K562 (cell line): ENCODE measurements around the gene NMNAT1. TPM values are rescaled to one million over a fixed set of nuclear protein-coding genes. Genes with fewer than 3 reads are reported as not detected.

ENCODE experiments used
- ATAC-seq: fragments of 200-7000 bp; cut with Tn5 transposase; 3 replicates; pipeline ENCODE4 v1.9.1; 2020; ENCODE audit warnings: moderate library complexity
- BruUV-seq: library from RNA; stranded (reverse); fragments of 400-500 nt; replicated peaks from 2 replicates; lab custom pipeline; 2021; lab: Mats Ljungman, UMichigan
- CTCF ChIA-PET: fragments of 300-600 bp; formaldehyde crosslinking; extraction: SDS; loops from one replicate; lab custom pipeline; 2021; ENCODE audit warnings: low intra/inter-chr PET ratio; lab: Yijun Ruan, JAX
- POLR2A ChIA-PET: fragments of 300-600, 350-650 bp; sonication (Branson Sonifier 250); formaldehyde crosslinking; extraction: SDS; loops from one replicate; lab custom pipeline; 2021; ENCODE audit warnings: antibody characterized with exemption, inconsistent platforms; lab: Yijun Ruan, JAX
- DNase-seq, 4 experiments: peaks; one replicate each; pipeline versions ENCODE4 v3.0.0 to v3.0.0-alpha.2; 2011 to 2018; ENCODE audit warnings: low spot score in 3 of 4, mixed read lengths in 3 of 4; ENCODE audit errors: extremely low read depth in 1 of 4
- FAIRE-seq: peaks from 2 replicates; lab custom pipeline; 2011; peaks lifted over from hg19 to GRCh38; lab: Jason Lieb, UNC
- H2AFZ ChIP-seq: 2 replicates; pipeline ENCODE4 v1.6.0; 2011; ENCODE audit warnings: low read depth, low read length, control low read depth, inconsistent platforms
- H3K27ac ChIP-seq: fragments of 200-600 bp; 3 replicates; pipeline ENCODE4 v1.8.0; 2011; ENCODE audit warnings: low read depth, mild to moderate bottlenecking, control low read depth, inconsistent platforms, low read length, moderate library complexity, mixed read lengths; ENCODE audit errors: extremely low read depth
- H3K27me3 ChIP-seq, 2 experiments: fragments of 300-600 bp in 1 of 2; 2 replicates in 1 of 2; 3 replicates in 1 of 2; pipeline versions ENCODE4 v1.6.0 to v1.8.0; 2011; ENCODE audit warnings: inconsistent platforms in 2 of 2, low read length in 2 of 2, mild to moderate bottlenecking in 1 of 2, mixed read lengths in 1 of 2, moderate library complexity in 1 of 2; ENCODE audit not compliant: control insufficient read depth in 2 of 2, insufficient read depth in 2 of 2
- H3K36me3 ChIP-seq: fragments of 300-600 bp; 3 replicates; pipeline ENCODE4 v1.8.0; 2011; ENCODE audit warnings: mild to moderate bottlenecking, low read length, inconsistent platforms; ENCODE audit not compliant: control insufficient read depth, insufficient read depth
- H3K4me1 ChIP-seq, 2 experiments: fragments of 200-600 bp in 1 of 2; replicated peaks in 1 of 2; 2 replicates in 1 of 2; 3 replicates in 1 of 2; pipeline versions ENCODE4 v1.5.1 to v1.8.0; 2011; ENCODE audit warnings: inconsistent platforms in 2 of 2, low read length in 2 of 2, mild to moderate bottlenecking in 1 of 2, mixed read lengths in 1 of 2, moderate library complexity in 1 of 2; ENCODE audit not compliant: control insufficient read depth in 2 of 2, insufficient read depth in 2 of 2
- H3K4me2 ChIP-seq: 2 replicates; pipeline ENCODE4 v1.6.1; 2011; ENCODE audit warnings: low read length, control low read depth, inconsistent platforms, mixed read lengths; ENCODE audit not compliant: insufficient read depth
- H3K4me3 ChIP-seq: fragments of 200-600 bp; sonication (generic), shearing (Covaris generic); 2 replicates; pipeline ENCODE4 v1.5.1; 2016; ENCODE audit warnings: control low read depth, inconsistent platforms
- H3K79me2 ChIP-seq: fragments of 200-600 bp; 3 replicates; pipeline ENCODE4 v1.8.0; 2011; ENCODE audit warnings: low read length, inconsistent platforms; ENCODE audit not compliant: control insufficient read depth, insufficient read depth
- H3K9ac ChIP-seq, 2 experiments: 2 replicates each; pipeline versions ENCODE4 v1.6.0 to v1.6.1; 2011; ENCODE audit warnings: low read depth in 2 of 2, low read length in 2 of 2, control low read depth in 1 of 2, inconsistent platforms in 1 of 2, mild to moderate bottlenecking in 1 of 2, mixed read lengths in 1 of 2; ENCODE audit not compliant: insufficient read depth in 1 of 2
- H3K9me1 ChIP-seq: one replicate; pipeline ENCODE4 v1.6.0; 2011; ENCODE audit warnings: inconsistent platforms, mild to moderate bottlenecking, low read length, moderate library complexity; ENCODE audit not compliant: control insufficient read depth, insufficient read depth
- H3K9me3 ChIP-seq: replicated peaks from 2 replicates; pipeline ENCODE4 v1.5.1; 2011; ENCODE audit warnings: low read depth, low read length, inconsistent platforms; ENCODE audit not compliant: control insufficient read depth, insufficient read depth
- H4K20me1 ChIP-seq: replicated peaks from 2 replicates; pipeline ENCODE4 v1.6.1; 2011; ENCODE audit warnings: low read length, inconsistent platforms, mixed read lengths; ENCODE audit not compliant: control insufficient read depth, insufficient read depth
- E2F4 ChIP-seq: sonication (generic); formaldehyde crosslinking; IDR thresholded peaks from 2 replicates; pipeline ENCODE4 v1.8.0; 2022; ENCODE audit warnings: mild to moderate bottlenecking, low read depth, missing genetic modification reagents
- NFIC ChIP-seq: fragments of 450-650 bp; IDR thresholded peaks from 2 replicates; pipeline ENCODE4 v1.6.1; 2017; ENCODE audit warnings: mild to moderate bottlenecking, inconsistent platforms
- NFIX ChIP-seq: fragments of 250-450 bp; sonication (Bioruptor Pico); IDR thresholded peaks from 2 replicates; pipeline ENCODE4 v1.4.0; 2020; ENCODE audit warnings: low read depth, mild to moderate bottlenecking, moderate library complexity
- WHSC1 ChIP-seq: IDR thresholded peaks from one replicate; pipeline ENCODE4 v1.6.1; 2012; ENCODE audit warnings: low read length, control low read depth, inconsistent platforms
- ZBTB7A ChIP-seq: IDR thresholded peaks from 2 replicates; pipeline ENCODE4 v1.6.1; 2011; ENCODE audit warnings: low read depth, mild to moderate bottlenecking, low read length, moderate library complexity, borderline replicate concordance; ENCODE audit not compliant: control insufficient read depth
- ZBTB8A ChIP-seq: fragments of 450-650 bp; IDR thresholded peaks from 2 replicates; pipeline ENCODE4 v1.6.1; 2018; ENCODE audit warnings: mild to moderate bottlenecking, moderate library complexity; ENCODE audit not compliant: partially characterized antibody
- ZEB2 ChIP-seq: fragments of 450-650 bp; IDR thresholded peaks from 2 replicates; pipeline ENCODE4 v1.6.1; 2016
- ZNF121 ChIP-seq: sonication (generic); formaldehyde crosslinking; conservative IDR thresholded peaks from 2 replicates; pipeline ENCODE4 v1.8.0; 2022; ENCODE audit warnings: missing genetic modification reagents
- ZNF830 ChIP-seq: fragments of 250-450 bp; sonication (Bioruptor Pico); IDR thresholded peaks from 2 replicates; pipeline ENCODE4 v1.5.0; 2021; ENCODE audit warnings: mild to moderate bottlenecking
- WGBS: fragments of 100-300 bp; shearing (Covaris generic); methylation state at CpG from one replicate; pipeline ENCODE4 v1.1.6; 2016; ENCODE audit warnings: low coverage, mixed read lengths; ENCODE audit not compliant: insufficient coverage; ENCODE audit errors: missing lambda C conversion rate; 5-methylcytosine and 5-hydroxymethylcytosine counted together
- in situ Hi-C: fragments of 300-500 bp; cut with MboI; formaldehyde crosslinking; loops from 4 replicates; pipeline ENCODE4 v1.15.0; 2018; ENCODE audit warnings: inconsistent platforms, mixed read lengths
- intact Hi-C: fragments of 100-400 bp; cut with micrococcal nuclease; formaldehyde crosslinking; loops from 2 replicates; pipeline ENCODE4 v1.14.2; 2022
- polyA plus RNA-seq, 8 experiments: library from polyadenylated mRNA; depleted of rRNA in 4 of 8; stranded (reverse) in 5 of 8; unstranded in 3 of 8; fragments of >200 nt; fragmentation: Nextera tagmentation in 2 of 8; fragmentation: Illumina TruSeq in 1 of 8; extraction: Ambion mirVana in 2 of 8; extraction: Trizol in 1 of 8; gene quantifications; 2 replicates each; pipeline versions ENCODE4 v1.2.1 to v1.2.3, GENCODE V29; 2011 to 2014; ENCODE audit warnings: inconsistent platforms in 1 of 8, missing spikeins in 1 of 8
- total RNA-seq, 7 experiments: library from RNA; depleted of rRNA in 6 of 7; stranded (reverse); fragments of >200 nt in 6 of 7; fragmentation: Illumina TruSeq in 2 of 7; extraction: Trizol in 2 of 7; gene quantifications; 2 replicates each; pipeline versions ENCODE4 v1.2.1 to v1.2.3, GENCODE V29; 2011 to 2021; ENCODE audit warnings: low replicate concordance in 1 of 7
- TF ChIP-seq, protein P1 (sequence below): IDR thresholded peaks from 2 replicates; pipeline ENCODE4 v1.6.1; 2011; ENCODE audit warnings: borderline replicate concordance, low read depth, mild to moderate bottlenecking, moderate library complexity, low read length; ENCODE audit not compliant: insufficient read depth, poor library complexity, severe bottlenecking
- TF ChIP-seq, protein P2 (sequence below): fragments of 450-650 bp; IDR thresholded peaks from 2 replicates; pipeline ENCODE4 v1.6.1; 2016; ENCODE audit warnings: mild to moderate bottlenecking

The NMNAT1 gene
- total and polyA plus RNA-seq, 9 of the 15 experiments (the other 6 are each of a cell fraction or from before 2014, with no cell fraction given), result 5.1 to 14.6 (median 12.1) TPM

GRCh38 chr1:10007169-10007568 is 63.9 kb downstream of the NMNAT1 start:
- H3K79me2 ChIP-seq, result no peaks in the 10 kb centered on the region
- TF ChIP-seq ZEB2 (no peak), WHSC1 (no peak), ZNF121 (peak; percentile 71), ZBTB7A (no peak), ZNF830 (no peak), ZBTB8A (no peak), NFIX (CRISPR knock-in tag) (peak; percentile 92), NFIC (peak; percentile 96), E2F4 (CRISPR knock-in tag) (no peak)
- TF ChIP-seq, protein P1, sequence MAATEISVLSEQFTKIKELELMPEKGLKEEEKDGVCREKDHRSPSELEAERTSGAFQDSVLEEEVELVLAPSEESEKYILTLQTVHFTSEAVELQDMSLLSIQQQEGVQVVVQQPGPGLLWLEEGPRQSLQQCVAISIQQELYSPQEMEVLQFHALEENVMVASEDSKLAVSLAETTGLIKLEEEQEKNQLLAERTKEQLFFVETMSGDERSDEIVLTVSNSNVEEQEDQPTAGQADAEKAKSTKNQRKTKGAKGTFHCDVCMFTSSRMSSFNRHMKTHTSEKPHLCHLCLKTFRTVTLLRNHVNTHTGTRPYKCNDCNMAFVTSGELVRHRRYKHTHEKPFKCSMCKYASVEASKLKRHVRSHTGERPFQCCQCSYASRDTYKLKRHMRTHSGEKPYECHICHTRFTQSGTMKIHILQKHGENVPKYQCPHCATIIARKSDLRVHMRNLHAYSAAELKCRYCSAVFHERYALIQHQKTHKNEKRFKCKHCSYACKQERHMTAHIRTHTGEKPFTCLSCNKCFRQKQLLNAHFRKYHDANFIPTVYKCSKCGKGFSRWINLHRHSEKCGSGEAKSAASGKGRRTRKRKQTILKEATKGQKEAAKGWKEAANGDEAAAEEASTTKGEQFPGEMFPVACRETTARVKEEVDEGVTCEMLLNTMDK, result no peak
- TF ChIP-seq, protein P2, sequence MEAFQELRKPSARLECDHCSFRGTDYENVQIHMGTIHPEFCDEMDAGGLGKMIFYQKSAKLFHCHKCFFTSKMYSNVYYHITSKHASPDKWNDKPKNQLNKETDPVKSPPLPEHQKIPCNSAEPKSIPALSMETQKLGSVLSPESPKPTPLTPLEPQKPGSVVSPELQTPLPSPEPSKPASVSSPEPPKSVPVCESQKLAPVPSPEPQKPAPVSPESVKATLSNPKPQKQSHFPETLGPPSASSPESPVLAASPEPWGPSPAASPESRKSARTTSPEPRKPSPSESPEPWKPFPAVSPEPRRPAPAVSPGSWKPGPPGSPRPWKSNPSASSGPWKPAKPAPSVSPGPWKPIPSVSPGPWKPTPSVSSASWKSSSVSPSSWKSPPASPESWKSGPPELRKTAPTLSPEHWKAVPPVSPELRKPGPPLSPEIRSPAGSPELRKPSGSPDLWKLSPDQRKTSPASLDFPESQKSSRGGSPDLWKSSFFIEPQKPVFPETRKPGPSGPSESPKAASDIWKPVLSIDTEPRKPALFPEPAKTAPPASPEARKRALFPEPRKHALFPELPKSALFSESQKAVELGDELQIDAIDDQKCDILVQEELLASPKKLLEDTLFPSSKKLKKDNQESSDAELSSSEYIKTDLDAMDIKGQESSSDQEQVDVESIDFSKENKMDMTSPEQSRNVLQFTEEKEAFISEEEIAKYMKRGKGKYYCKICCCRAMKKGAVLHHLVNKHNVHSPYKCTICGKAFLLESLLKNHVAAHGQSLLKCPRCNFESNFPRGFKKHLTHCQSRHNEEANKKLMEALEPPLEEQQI, result no peak
- TF ChIP-seq, all 486 proteins: peak for 3
- 8% methylated on average over 4 of the region's 4 CpGs for WGBS
- no peaks in the 10 kb centered on the region for H3K4me1 ChIP-seq
- no peaks in the 10 kb centered on the region for H3K36me3 ChIP-seq
- no peak overlapping the region for H3K27ac ChIP-seq
- no peak overlapping the region for H2AFZ ChIP-seq
- no peaks in the 10 kb centered on the region for H3K9me1 ChIP-seq
- no peak for ATAC-seq
- FAIRE-seq, result no peak
- DNase-seq, result no peak
- intact Hi-C loops (no loop called here), in situ Hi-C loops (no loop called here)
- no peak overlapping the region for H3K9ac ChIP-seq
- no peak overlapping the region for H3K4me2 ChIP-seq
- no peaks in the 10 kb centered on the region for H4K20me1 ChIP-seq
- no peaks in the 10 kb centered on the region for H3K9me3 ChIP-seq
- ChIA-PET CTCF (interaction anchor here (0.7 kb wide), 1 partner anchor 115 kb away, joined by 3 read pairs; no protein-coding TSS in a partner anchor), POLR2A (interaction anchor here (1.9 kb wide), 1 partner anchor 8 kb away, joined by 9 read pairs; no protein-coding TSS in a partner anchor)
- no TSS peak for BruUV-seq
- H3K27me3 ChIP-seq, result peaks cover 13 to 33% of the 10 kb centered on the region in 2 experiments; a peak in 4 of 5 replicates
- no peak overlapping the region for H3K4me3 ChIP-seq
